ENCODE data around the gene CHMP2A. TPM values are rescaled to one million over a fixed set of nuclear protein-coding genes. Genes with fewer than 3 reads are reported as not detected.

CHMP2A gene
- total RNA-seq, 1 donor from 2014 or later, result 86.5 TPM

- DNase-seq (ENCODE audit: low spot score in 2 of 2, unreplicated experiment in 2 of 2), result no peak
- Mint-ChIP-seq H3K9me3 (no peaks in the 10 kb centered on the region), H3K27ac (peak overlapping the region; percentile 75), H3K27me3 (ENCODE audit: low read depth) (no peaks in the 10 kb centered on the region), H3K4me1 (peaks cover 23% of the 10 kb centered on the region), H3K4me3 (peak overlapping the region; percentile 48), H3K36me3 (no peaks in the 10 kb centered on the region)
- TF ChIP-seq CTCF (IDR thresholded peaks at IDR 0.05; ENCODE audit: unreplicated experiment), result no peak
These were observed 33.3 kb downstream of the CHMP2A start for GRCh38 chr19:58521651-58522050.

DNA sequence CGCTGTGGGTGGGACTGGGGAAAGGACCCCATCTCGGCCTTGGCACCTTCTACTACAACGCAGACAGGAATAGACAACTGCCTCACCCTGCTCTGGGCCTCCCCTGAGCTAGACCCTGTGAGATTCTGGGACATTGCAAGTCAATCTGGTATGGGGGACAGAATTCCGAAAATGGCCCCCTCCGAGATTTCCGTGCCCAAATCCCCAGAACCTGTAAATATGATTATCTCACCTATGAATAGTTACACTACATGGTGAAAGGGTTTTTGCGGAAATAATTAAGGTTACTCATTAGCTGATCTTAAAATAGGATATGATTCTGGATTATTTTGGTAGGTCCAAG lies 34.7 kb downstream of the CHMP2A start:
- no peak for TF ChIP-seq CTCF (IDR thresholded peaks at IDR 0.05; ENCODE audit: unreplicated experiment)

GRCh38 chr19:58519355-58520256 lies 35.3 kb downstream of the CHMP2A start, which contains the start of gene ZBTB45:
Gene ZBTB45 (minus strand): TSS chr19:58519810. CDS start chr19:58517673, 2,137 bp downstream.
- peak within 1 kb of the TSS; percentile 92 for H3K4me3 Mint-ChIP-seq
- TF ChIP-seq CTCF (IDR thresholded peaks at IDR 0.05; ENCODE audit: unreplicated experiment), result peak; percentile 71
- DNase-seq (ENCODE audit: low spot score in 2 of 2, unreplicated experiment in 2 of 2), result peak; percentile 82 to 90
- H3K27me3 Mint-ChIP-seq (ENCODE audit: low read depth), result no peaks in the 10 kb centered on the region
- no peaks in the 10 kb centered on the region for H3K36me3 Mint-ChIP-seq
- H3K9me3 Mint-ChIP-seq, result no peaks in the 10 kb centered on the region
- H3K4me1 Mint-ChIP-seq, result peaks cover 36% of the 10 kb centered on the region
- H3K27ac Mint-ChIP-seq, result peak within 1 kb of the TSS; percentile 99

More for the DNA sequence above, 34.7 kb downstream of the CHMP2A start:
- Mint-ChIP-seq H3K36me3 (no peaks in the 10 kb centered on the region), H3K4me1 (peaks cover 32% of the 10 kb centered on the region), H3K27me3 (ENCODE audit: low read depth) (no peaks in the 10 kb centered on the region), H3K27ac (peak overlapping the region; percentile 99), H3K9me3 (no peaks in the 10 kb centered on the region), H3K4me3 (peak overlapping the region; percentile 92)
- no peak for DNase-seq (ENCODE audit: low spot score in 2 of 2, unreplicated experiment in 2 of 2)

DNA sequence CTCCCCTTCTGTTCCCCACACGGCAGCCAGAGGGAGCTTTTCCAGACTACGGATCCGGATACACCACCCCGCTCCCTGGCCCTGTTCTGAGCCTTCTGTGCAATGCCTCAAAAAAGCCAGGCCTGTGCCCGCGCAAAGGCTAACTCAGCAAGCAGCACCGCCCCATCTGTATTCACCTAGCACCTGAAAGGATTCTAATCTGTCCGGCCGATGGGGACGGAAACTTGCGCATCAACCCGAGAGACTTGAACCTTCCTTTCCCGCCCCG lies 35.9 kb downstream of the CHMP2A start:
- Mint-ChIP-seq H3K4me1 (peaks cover 40% of the 10 kb centered on the region), H3K4me3 (peak overlapping the region; percentile 92), H3K36me3 (no peaks in the 10 kb centered on the region), H3K27ac (peak overlapping the region; percentile 99), H3K9me3 (no peaks in the 10 kb centered on the region), H3K27me3 (ENCODE audit: low read depth) (no peaks in the 10 kb centered on the region)
- no peak for TF ChIP-seq CTCF (IDR thresholded peaks at IDR 0.05; ENCODE audit: unreplicated experiment)
- DNase-seq (ENCODE audit: low spot score in 2 of 2, unreplicated experiment in 2 of 2), result peak; percentile 55 to 81

- DNase-seq (ENCODE audit: low spot score in 2 of 2, unreplicated experiment in 2 of 2), result no peak
- no peaks in the 10 kb centered on the region for H3K36me3 Mint-ChIP-seq
- no peaks in the 10 kb centered on the region for H3K27me3 Mint-ChIP-seq (ENCODE audit: low read depth)
- H3K4me1 Mint-ChIP-seq, result peaks cover 41% of the 10 kb centered on the region
- TF ChIP-seq CTCF (IDR thresholded peaks at IDR 0.05; ENCODE audit: unreplicated experiment), result no peak
- peak overlapping the region; percentile 99 for H3K27ac Mint-ChIP-seq
- H3K9me3 Mint-ChIP-seq, result no peaks in the 10 kb centered on the region
- H3K4me3 Mint-ChIP-seq, result peak overlapping the region; percentile 92
These were observed 36.4 kb downstream of the CHMP2A start for GRCh38 chr19:58518256-58519086.
